Fibroblast of skin of right biceps (primary cell): ENCODE results near the gene KLHL6.
"Not testable (repeated sequence)": the region's sequence is repeated elsewhere in the genome, so short reads cannot be mapped to it uniquely, and the experiment has no call there.

Experiments
- DNase-seq: peaks from one replicate; pipeline ENCODE4 v3.0.0-alpha.2; 2013

The KLHL6 gene

DNA sequence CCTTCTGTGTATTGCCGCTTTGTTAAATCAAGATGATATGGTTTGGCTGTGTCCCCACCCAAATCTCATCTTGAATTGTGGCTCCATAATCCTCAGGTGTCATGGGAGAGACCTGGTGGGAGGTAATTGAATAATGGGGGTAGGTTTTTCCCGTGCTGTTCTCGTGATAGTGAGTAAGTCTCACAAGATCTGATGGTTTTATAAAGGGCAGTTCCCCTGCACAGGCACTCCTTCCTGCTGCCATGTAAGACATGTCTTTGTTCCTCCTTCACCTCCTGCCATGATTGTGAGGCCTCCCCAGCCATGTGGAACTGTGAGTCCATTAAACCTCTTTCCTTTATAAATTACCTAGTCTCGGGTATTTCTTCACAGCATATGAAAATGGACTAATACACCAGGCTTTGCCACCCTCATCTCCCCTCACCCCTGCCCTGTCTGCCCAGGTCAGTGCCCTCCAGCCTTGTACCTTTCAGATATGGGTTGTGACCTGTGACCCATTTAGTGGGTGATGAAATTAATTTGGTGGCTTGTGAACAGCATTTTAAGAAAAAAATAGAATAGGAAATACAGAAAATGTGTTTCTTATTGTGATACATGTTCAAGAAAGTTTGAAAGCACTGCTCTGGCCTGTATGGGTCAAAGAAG is 71.0 kb downstream of the KLHL6 start:
- no peak for DNase-seq

DNA sequence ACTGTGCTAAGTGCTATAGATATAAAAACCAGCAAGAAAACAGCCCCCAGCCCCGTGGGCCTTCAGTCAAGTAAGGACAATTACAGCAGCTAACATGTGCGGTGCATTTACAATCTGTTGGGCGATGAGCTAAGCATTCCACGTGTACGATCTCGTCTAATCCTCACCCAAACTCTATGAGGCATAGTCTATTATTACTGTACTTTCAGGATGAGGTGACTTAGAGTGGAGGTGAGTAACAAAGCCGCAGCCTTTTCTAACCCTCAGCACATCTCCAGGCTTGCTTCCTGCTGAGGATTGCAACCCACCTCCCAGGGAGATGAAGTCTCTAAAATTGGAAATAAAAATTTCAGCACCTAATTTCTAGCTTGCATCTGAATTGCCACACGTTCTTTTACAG is 73.9 kb downstream of the KLHL6 start:
- DNase-seq = peak; percentile 66

DNA sequence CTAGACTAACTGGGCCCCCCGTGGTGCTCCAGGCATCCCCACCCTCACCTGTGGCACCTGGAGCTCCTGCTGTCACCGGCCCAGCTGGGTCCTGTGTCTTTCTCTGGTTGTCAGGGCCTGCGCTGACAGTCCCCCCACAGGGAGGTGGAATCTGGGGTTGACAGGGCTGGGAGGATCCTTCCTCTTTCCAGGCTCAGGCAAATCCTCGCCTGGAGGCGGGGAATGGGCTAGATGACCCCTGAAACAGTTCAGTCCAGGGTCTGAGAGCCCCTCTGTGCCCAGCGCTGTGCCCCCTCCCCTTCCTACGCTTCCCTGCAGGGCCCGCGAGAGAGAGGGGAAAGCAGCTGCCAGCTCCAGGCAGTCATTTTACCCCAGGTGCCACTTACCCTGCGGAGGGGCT is 77.0 kb downstream of the KLHL6 start:
- DNase-seq = no peak

- no peak for DNase-seq
These were observed 77.6 kb downstream of the KLHL6 start for GRCh38 chr3:183477801-183478456.

GRCh38 chr3:183475764-183476162 is 79.7 kb downstream of the KLHL6 start:
- not testable (repeated sequence) for DNase-seq

GRCh38 chr3:183475016-183475763 is 80.3 kb downstream of the KLHL6 start:
- no peak for DNase-seq

DNA sequence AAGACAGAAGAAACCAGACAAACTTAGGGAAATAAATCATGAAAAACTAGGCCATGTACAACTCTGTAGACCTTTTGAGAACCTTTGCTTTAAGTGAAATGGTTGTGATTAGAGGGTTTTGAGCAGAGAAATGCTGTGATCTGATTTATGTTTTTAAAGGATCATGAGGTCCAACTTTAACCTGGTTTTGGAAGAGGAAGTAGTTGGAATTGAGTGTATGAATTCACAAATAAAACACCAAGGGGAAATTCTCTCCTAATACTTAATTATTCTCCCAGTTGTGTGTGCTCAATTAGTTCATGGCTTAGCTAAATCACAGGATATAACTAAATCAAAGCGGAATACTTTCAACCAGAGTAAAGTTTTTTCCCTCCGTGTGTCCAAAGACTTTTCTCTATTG is 81.5 kb downstream of the KLHL6 start:
- no peak for DNase-seq

DNA sequence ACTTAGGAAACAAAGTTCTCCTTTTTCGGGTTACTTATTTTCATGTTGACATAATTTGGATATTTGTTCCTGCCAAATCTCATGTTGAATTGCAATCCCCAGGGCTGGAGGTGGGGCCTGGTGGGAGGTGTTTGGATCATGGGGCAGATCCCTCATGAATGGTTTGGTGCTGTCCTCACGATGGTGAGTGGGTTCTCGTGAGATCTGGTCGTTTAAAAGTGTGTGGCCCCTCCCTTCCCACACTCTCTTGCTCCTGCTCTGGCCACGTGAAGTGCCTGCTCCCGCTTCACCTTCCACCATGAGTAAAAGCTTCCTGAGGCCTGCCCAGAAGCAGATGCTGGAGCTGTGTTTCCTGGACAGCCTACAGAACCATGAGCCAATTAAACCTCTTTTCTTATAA is 83.4 kb downstream of the KLHL6 start:
- DNase-seq = no peak

DNA sequence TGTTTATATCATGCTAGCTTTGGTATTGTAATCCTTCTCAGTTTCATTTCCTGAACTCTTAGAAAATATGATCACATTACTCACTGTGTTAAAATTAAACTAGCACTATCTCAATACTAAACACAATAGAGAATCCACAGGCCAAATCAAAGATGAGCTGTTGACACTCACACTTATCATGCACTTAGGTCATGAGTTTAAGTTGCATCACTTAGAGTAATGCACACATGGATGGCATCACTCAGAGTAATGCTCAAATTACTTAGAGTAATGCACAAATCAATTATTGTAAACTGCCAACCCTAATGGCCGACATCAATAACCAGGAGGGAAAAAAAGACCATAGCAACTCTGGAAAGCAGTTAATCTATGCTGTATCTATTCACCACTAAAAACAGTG is 87.1 kb downstream of the KLHL6 start:
- DNase-seq = no peak

DNA sequence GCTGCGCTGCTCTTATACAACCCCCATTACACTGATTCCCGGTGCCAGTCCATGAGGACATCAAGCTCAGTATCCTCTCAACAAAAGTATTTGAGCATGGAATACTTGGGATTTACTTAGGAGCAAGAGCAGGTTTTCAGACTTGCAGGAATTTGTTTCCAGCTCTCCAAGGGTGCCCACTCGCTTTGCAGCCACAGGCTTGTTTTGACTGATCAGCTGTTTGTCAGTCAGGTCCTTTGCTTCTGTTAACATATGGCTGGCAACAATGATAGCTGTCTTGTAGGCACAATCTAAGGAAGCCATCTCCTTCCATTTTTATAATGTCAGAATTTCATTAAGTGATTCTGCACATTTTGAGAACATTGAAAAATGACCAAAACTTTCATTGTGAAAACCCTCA is 88.9 kb downstream of the KLHL6 start:
- DNase-seq = no peak

GRCh38 chr3:183465710-183466109 is 89.8 kb downstream of the KLHL6 start:
- not testable (repeated sequence) for DNase-seq

- DNase-seq = no peak
These were observed 91.0 kb downstream of the KLHL6 start for GRCh38 chr3:183464480-183464879.

DNA sequence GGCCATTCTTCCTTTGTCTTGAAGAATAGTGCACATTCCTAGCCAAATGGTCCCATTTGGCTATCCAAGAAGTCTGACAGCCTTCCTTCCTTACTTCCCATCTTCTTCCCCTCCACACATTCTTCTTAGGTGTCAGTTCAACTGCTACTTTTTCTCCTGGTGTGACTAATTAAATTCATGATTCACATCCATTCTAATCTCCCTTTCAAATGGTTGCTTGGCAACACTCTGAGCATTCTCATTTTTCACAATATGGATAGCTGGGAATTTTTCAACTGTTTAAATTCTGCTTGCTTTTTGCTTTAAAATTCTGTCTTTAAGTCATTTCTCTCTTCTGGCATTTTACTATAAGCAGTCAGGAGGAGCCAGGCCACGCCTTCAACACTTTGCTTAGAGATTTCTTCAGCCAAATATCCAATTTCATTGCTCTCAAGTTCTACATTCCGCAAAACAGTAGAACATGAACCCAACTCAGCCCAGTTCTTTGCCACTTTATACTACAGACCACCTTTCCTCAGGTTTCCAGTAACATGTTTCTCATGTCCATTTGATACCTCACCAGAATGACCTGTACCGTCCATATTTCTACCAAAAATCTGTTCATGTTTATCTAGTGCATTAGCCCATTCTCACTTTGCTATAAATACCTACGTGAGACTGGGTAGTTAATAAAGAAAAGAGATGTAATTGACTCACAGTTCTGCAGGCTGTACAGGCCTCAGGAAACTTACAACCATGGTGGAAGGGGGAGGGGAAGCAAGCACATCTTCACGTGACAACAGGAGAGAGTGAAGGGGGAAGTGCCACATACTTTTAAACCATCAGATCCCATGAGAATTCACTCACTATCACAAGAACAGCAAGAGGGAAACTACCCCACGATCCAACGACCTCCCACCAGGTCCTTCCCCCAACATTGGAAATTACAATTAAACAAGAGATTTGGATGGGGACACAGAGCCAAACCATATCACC is 95.1 kb downstream of the KLHL6 start:
- DNase-seq = no peak

- DNase-seq = no peak
These were observed 100.4 kb downstream of the KLHL6 start for GRCh38 chr3:183455089-183455488.

DNA sequence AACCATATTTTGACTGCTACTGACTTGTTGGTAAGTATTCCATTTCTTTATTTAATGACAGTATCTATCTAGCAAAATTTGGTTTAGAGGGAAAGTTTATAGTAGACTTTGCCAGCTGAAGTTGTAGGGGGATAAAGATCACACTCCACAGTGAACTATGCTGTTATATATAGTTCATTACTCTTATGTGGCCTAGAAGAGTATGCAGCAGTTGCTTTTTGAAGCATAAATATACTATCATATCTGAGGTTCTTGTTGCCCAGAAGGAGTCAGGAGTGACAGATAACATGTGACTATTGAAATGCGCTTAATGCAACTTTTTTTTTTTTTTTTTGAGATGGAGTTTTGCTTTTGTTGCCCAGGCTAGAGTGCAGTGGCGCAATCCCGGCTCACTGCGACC is 101.4 kb downstream of the KLHL6 start:
- no peak for DNase-seq

DNA sequence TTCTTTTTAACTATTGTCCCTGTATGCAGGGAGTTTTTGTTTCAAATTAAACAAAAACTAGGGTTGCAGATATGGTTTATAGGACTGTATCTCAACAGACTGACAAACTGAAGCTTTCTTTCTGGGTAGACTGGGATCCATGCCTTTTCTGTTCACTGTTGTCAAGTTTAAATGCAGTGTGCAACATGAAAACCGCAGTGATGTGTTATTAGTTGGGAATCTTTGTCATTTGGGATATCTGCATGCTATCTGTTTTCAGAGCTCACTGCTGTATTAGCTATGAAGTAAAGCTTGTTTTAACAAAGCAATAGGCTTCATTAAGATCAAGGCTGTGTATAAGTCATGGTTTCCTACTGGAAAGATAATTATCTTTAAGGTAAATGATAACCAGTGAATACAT is 105.7 kb downstream of the KLHL6 start:
- no peak for DNase-seq

- DNase-seq = no peak
These were observed 106.1 kb downstream of the KLHL6 start for GRCh38 chr3:183449391-183449790.

DNA sequence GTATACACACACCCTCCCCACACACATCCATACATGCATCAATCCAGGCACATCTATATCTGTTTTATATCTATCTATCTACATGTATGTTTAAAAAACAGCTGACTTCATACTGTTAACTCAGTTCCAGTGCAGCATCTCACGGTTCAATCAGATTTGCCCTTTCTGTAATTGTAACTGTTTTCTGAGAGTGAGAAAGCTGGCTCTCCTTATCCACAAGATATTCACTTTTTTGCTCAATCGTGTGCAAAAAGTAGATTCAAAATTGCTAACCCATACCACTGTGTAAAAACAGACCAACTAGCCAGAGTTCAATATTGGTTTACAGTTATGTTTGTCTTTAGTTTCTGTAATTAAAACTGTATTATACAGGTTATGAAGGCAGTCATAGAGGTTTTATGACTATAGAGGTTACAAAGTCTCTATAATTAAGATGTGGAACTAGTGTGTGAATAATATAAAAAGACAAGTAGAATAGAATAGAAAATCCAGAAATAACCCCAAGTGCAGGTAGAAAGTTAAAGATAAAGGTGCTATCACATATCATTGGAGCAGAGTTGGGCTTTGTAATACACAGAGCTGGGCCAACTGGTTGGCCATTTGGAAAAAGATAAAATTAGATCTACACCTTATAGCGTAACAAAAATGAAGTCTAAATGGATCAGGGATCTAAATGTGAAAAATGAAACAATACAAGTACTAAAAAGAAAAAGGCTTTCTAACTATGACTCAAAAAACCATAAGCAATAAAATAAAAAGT is 107.0 kb downstream of the KLHL6 start:
- DNase-seq = no peak

- DNase-seq = peak; percentile 91
These were observed 108.1 kb downstream of the KLHL6 start for GRCh38 chr3:183447206-183448001.

- no peak for DNase-seq
These were observed 108.7 kb downstream of the KLHL6 start for GRCh38 chr3:183446838-183447205.

GRCh38 chr3:183444748-183445147 is 110.8 kb downstream of the KLHL6 start:
- no peak for DNase-seq
